Measurements from ENCODE around the gene RERE. TPM values are rescaled to one million over a fixed set of nuclear protein-coding genes. Genes with fewer than 3 reads are reported as not detected.

RERE gene
- total RNA-seq, 4 donors from 2014 or later, result 86.4 to 111 (median 103) TPM

- H3K36me3 ChIP-seq, result no peaks in the 10 kb centered on the region
- H3K4me3 ChIP-seq, result no peak overlapping the region
- TF ChIP-seq POLR2A (IDR thresholded peaks at IDR 0.05), result no peak
- no peak for TF ChIP-seq CTCF (IDR thresholded peaks at IDR 0.05)
- no peak for TF ChIP-seq EP300 (IDR thresholded peaks at IDR 0.05)
- peak overlapping the region; percentile 46 to 91 (median 67) for H3K27ac ChIP-seq
- no peaks in the 10 kb centered on the region for H3K27me3 ChIP-seq
- no peaks in the 10 kb centered on the region for H3K9me3 ChIP-seq
- 70 to 72% methylated on average over 14 of the region's 14 CpGs for WGBS, 2 donors
- DNase-seq (ENCODE audit: low spot score in 2 of 2), result no peak
- H3K4me1 ChIP-seq, result peaks cover 0 to 97% (median 66%) of the 10 kb centered on the region in 4 donors
These were observed 437.8 kb downstream of the RERE start for GRCh38 chr1:8379513-8380186.

GRCh38 chr1:8378981-8379470 lies 438.4 kb downstream of the RERE start:
- DNase-seq (ENCODE audit: low spot score in 2 of 2), result no peak
- Histone ChIP-seq H3K36me3 (no peaks in the 10 kb centered on the region), H3K4me3 (no peak overlapping the region), H3K4me1 (peaks cover 0 to 97% (median 69%) of the 10 kb centered on the region in 4 donors), H3K27ac (peak overlapping the region; percentile 46 to 91 (median 67)), H3K9me3 (no peaks in the 10 kb centered on the region), H3K27me3 (no peaks in the 10 kb centered on the region)
- no peak for TF ChIP-seq EP300 (IDR thresholded peaks at IDR 0.05)
- TF ChIP-seq CTCF (IDR thresholded peaks at IDR 0.05), result no peak
- 35 to 36% methylated on average over 9 to 10 of the region's 10 CpGs for WGBS, 2 donors

DNA sequence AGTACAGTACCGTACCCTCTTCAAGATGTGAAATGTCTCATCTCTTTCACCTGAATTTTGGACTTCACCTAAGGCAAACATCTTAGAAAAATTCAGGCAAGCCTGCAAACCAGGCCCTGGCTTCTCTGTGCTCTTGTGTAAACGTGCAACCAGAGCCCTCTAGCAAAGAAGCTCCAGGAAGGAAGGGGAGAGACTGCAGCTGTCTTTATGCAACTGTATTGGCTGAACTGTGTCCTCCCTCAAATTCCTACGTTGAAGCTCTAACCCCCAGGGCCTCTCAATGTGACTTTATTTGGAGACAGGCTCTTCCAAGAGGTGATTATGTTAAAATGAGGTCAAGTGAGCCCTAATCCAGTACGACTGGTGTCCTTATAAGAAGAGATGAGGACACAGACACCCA lies 439.3 kb downstream of the RERE start:
- Histone ChIP-seq H3K4me1 (peaks cover 0 to 97% (median 72%) of the 10 kb centered on the region in 4 donors), H3K27me3 (no peaks in the 10 kb centered on the region), H3K36me3 (no peaks in the 10 kb centered on the region), H3K4me3 (no peak overlapping the region), H3K27ac (peak overlapping the region in 3 of 4 donors; percentile 59 to 91 (median 75)), H3K9me3 (no peaks in the 10 kb centered on the region)
- no peak for TF ChIP-seq CTCF (IDR thresholded peaks at IDR 0.05)
- TF ChIP-seq EP300 (IDR thresholded peaks at IDR 0.05), result peak in 1 of 2 donors; percentile 68
- 34 to 49% methylated on average over 4 of the region's 4 CpGs for WGBS, 2 donors
- DNase-seq (ENCODE audit: low spot score in 2 of 2), result peak in 1 of 2 donors; percentile 50

GRCh38 chr1:8377271-8377981 lies 440.0 kb downstream of the RERE start:
- TF ChIP-seq CTCF (IDR thresholded peaks at IDR 0.05) (no peak), POLR2A (IDR thresholded peaks at IDR 0.05) (no peak), EP300 (IDR thresholded peaks at IDR 0.05) (no peak)
- Histone ChIP-seq H3K27ac (peak overlapping the region in 2 of 4 donors; percentile 75 to 91), H3K9me3 (no peaks in the 10 kb centered on the region), H3K4me1 (peaks cover 0 to 97% (median 73%) of the 10 kb centered on the region in 4 donors), H3K4me3 (no peak overlapping the region), H3K27me3 (no peaks in the 10 kb centered on the region), H3K36me3 (no peaks in the 10 kb centered on the region)
- 78 to 82% methylated on average over 17 of the region's 17 CpGs for WGBS, 2 donors
- DNase-seq (ENCODE audit: low spot score in 2 of 2), result no peak

DNA sequence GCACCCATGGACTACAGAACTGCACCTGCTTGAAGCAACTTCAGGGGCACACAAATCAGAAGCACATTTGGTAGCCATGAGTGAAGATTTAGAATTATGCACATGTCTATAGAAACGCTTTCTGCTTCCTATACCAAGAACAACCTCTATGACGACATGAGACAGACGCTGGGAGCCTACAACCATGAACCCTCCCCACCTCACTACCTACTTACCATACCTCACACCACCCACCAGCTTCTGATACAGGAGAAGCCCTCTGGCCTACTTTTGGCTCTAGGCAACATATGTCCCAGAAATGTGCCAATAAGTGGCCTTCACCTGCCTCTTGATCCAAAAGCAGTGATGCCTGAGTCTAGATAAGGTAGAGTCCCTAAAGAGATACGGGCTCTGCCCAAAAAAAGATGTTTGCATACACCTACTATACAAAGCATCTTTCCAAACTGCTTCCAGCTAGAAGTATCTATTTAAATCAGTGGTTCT lies 441.0 kb downstream of the RERE start:
- WGBS, 2 donors, result 83% methylated on average over 4 of the region's 4 CpGs
- Histone ChIP-seq H3K36me3 (no peaks in the 10 kb centered on the region), H3K4me1 (peaks cover 0 to 97% (median 72%) of the 10 kb centered on the region in 4 donors), H3K4me3 (no peak overlapping the region), H3K27ac (peak overlapping the region in 2 of 4 donors; percentile 75 to 91), H3K9me3 (no peaks in the 10 kb centered on the region), H3K27me3 (no peaks in the 10 kb centered on the region)
- no peak for TF ChIP-seq EP300 (IDR thresholded peaks at IDR 0.05)
- no peak for TF ChIP-seq CTCF (IDR thresholded peaks at IDR 0.05)
- TF ChIP-seq POLR2A (IDR thresholded peaks at IDR 0.05), result no peak
- DNase-seq (ENCODE audit: low spot score in 2 of 2), result no peak
